HG03565 (cell line): ENCODE results near the gene PHOSPHO1.
A peak's percentile ranks its signal among the peaks of the same experiment; 100 is the strongest.
"Not testable (repeated sequence)": the region's sequence is repeated elsewhere in the genome, so short reads cannot be mapped to it uniquely, and the experiment has no call there.

Experiments
- ATAC-seq: cut with Tn5 transposase; IDR thresholded peaks from one replicate; pipeline ENCODE4 v1.9.1; 2021; ENCODE audit warnings: mild to moderate bottlenecking, moderate library complexity; ENCODE audit not compliant: unreplicated experiment

The PHOSPHO1 gene

DNA sequence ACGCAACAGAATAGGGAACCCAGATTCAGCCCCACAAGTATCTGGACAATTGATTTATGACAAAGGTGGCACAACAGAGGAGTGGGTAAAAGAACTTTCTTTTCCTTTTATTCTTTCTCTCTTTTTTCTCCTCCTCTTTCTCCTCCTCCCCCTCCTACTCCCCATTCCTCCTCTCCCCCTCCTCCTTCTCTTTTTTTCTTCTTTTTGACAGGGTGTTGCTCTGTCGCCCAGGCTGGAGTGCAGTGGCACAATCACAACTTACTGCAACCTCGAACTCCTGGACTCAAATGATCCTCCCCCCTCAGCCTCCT, 36.3 kb downstream of the PHOSPHO1 start:
- no peak for ATAC-seq

DNA sequence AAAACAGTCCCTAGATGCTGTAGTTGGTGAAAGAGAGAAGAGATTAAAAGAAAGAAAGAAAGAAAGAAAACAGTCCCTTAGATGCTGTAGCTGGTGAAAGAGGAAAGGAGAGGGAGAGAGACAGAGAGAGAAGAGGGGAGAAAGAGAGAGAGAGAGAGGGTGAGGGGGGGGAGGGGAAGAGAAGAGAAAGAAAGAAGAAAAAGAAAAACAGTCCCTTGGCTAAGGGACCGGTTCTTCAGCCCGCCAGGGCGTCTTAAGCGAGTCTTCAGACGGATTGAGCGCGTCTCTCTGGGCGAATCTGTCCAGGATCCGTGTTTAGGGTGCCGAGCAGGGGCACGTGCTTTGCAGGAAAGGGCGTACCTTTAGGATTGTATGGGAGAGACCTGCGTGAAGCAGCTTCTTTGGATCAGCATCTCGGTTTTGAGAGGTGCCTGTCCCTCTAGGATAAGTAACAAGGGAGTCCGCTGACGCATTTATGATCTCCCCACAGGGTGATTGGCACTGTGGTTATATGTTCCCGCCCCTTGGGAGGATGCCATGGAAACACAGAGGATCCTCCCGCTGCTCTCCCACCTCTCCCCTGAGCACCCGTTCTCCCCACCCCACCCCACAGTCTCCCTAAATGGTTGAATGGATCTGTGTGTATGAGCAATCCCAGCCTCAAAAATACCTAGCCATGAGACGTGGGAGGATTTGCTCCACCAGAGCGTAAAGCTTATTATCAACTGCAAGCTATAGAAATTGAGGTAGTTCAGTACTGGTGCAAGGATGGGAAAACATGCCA, 36.9 kb downstream of the PHOSPHO1 start:
- no peak for ATAC-seq

DNA sequence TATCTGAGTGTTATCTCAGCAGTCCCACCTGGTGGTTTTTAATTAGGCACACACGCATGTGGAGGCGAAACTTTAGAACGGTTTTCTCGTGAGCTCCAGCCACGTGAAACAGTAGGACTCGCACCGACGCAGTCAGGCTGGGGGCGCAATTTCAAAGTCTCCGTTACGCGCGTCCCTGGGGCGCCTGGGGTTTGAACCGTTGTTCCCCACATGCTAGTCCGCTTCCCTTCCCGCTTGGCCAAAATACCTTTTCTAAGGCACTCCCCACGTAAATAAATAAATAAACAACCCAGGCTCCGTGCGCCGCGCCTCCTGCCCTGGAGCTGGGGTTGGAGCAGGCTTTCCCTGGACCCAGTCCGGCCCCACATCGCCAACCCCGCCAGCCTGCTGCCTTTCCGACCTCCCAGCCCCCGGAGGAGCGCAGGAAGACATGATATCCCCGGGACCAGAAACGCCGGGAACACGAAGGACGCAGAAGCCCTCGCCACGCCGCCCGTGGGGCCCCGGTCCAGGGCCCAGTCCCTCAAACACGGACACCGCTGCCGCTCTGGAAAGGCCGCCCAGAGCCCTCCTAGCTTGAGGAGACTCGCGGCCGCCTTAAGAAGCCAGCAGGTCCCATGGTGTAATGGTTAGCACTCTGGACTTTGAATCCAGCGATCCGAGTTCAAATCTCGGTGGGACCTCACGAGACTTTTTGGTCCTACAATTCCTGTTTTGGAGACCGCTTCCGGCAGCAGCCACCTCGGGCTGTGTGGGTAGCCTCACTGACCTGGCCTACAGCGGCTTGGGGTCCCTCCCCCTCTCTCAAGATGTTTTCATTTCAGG, 38.5 kb downstream of the PHOSPHO1 start:
- peak; percentile 26 for ATAC-seq

DNA sequence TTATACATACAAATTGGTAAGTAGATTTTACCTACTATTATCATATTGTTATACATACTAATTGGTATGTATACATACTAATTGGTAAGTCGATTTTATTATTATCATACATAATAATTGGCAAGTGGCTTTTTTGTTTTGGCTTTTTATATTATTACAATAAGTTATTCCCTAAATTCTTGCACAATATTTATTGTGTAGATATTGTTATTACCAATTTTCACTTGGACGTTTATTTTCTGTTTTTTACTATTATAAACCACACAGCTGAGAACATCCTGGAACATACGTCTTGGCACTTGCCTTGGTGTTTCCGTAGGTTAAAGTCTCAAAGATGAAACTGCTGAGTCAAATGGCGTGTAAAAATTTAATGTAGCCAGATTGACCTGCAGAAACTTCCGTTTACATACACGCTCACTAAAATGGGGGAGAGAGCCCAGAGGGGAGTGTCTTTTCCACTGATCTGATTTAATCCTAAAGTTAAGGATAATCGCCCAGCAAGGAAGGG, 39.1 kb downstream of the PHOSPHO1 start:
- ATAC-seq, result peak; percentile 3

DNA sequence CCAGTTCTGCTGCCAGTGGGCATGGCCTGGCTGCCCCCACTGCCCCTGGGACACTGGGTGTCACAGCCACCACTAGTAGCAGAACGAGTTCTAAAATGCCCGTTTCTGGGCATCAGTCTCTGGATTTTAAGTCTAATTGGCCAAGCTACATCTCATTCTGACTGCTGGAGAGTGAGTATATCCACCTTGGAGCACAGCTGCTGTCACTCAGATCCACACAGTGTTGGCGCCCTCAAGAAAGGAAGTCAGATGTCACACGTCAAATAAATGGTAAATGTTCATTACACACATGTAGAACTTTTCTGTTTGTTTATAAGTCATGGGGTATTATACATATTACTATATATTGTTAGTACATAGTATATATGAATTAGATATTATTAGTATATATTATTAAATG, 39.7 kb downstream of the PHOSPHO1 start:
- ATAC-seq, result no peak

DNA sequence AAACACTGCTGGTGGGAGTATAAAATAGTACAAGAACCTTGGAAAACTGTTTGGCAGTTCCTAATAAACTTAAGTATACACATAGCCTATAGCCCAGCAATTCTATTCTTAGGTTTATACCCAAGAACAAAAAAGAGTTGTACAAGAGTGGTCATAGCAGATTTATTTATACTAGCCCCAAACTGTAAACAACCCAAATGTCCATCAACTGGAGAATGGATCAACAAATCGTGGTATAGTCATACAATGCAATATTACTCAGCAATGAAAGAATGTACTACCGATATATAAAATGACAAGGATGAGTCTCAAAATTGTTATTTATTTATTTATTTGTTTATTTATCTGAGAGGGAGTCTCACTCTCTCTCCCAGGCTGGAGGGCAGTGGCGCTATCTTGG, 43.3 kb downstream of the PHOSPHO1 start:
- ATAC-seq, result no peak

DNA sequence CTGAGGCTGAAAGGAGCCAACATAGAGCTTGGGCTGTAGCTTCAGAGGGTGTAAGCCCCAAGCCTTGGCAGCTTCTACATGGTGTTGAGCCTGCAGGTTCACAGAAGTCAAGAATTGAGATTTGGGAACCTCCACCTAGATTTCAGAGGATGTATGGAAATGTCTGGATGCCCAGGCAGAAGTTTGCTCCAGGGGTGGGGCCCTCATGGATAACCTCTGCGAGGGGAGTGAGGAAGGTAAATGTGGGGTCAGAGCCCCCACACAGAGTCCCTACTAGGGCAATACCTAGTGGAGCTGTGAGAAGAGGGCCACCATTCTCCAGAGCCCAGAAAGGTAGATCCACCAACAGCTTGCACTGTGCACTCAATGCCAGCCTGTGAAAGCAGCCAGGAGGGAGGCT, 45.2 kb downstream of the PHOSPHO1 start:
- not testable (repeated sequence) for ATAC-seq

DNA sequence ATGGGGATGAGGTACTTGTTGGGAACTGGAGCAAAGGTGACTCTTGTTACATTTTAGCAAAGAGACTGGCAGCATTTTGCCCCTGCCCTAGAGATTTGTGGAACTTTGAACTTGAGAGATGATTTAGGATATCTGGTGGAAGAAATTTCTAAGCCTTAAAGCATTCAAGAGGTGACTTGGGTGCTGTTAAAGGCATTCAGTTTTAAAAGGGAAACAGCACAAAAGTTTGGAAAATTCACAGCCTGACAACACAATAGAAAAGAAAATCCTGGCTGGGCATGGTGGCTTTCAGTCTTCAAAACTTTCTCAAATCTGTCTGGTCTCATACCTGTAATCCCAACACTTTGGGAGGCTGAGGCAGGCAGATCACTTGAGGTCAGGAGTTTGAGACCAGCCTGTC, 46.1 kb downstream of the PHOSPHO1 start:
- ATAC-seq, result not testable (repeated sequence)

DNA sequence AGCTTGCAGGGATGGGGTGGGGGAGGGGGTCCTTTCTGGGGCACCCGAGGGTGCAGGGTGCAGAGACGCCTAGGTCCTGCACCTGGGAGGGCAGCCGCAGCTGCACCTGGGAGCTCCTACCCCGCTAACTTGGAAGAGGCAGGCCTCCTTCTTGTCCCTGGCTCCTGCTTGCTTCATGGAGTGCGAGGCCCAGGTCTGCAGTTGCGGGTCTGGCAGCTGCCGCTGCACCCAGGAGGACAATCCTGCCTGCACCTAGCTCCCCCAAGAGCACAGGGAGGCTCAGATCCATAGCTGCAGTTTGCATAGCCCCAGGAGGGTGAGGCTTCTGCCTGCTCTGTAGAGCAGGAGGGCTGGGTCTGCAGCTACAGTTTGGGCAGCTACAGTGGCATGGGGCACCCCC, 46.8 kb downstream of the PHOSPHO1 start:
- ATAC-seq, result no peak

DNA sequence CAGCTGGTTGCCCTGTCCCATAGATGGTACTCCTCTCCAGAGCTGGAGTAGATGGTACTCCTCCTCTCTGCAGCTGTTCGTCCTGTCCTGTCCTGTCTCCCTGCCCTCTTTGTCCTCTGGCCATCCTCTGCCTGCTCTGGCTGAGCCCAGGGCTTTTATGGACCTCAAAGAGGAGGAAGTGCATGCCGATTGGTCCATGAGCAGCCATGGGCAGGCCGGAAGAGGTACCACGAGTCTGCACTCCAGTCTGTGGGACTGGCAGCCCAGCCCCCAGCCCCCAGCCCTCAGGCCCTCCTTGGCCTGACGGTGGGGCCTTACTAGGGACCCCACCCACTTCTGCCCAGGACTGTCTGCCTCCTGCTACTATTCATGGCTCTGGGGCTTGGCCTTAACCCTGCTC, 47.2 kb downstream of the PHOSPHO1 start:
- ATAC-seq, result no peak

DNA sequence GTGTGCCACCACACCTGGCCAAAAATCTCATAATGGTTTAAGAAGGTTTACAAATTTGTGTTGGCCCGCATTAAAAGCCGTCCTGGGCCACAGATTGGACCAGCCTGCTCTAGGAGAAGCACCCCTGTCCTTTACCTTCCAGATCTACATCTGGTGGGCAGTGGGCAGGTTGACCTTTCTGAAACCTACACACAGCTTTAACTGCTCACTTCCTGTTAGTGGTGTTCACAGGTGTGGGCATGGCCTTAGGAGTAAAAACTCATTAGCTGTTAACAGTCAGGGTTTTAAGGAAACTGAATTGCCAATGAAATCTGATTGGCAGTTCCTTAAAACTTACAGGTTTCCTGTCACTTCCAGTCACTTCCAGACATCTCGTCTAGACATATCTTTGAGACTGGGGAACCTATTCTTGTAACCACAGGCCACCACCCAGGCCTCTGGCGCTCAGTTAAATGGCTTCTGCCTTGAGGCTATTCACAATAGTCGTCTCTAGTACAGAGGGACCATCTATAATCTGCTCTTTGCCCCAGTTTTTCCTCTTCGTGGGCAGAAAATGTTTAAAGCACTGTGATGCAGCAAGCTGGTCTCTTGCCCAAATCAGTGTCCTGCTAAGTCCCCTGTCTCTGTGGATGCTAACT, 49.5 kb downstream of the PHOSPHO1 start:
- ATAC-seq, result no peak

DNA sequence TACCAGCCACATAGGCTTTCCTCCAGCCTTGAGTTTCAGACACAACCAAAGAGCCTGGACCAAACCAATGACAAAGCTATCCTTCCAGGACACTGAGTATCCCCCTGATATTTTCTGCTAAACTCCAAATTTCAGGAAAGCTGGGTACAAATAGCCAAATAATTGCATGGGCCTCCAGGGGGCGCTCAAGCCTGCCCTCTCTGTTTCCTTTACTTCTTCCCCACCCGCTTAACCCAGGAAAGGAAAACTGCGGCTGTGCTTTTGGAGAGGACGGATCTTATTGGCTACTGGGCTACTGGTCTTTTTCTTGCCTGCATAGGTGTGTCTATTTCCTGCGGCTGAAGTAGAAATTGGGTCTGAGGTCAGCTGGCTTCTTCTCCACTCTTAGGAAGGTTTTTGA, 50.3 kb downstream of the PHOSPHO1 start:
- no peak for ATAC-seq

DNA sequence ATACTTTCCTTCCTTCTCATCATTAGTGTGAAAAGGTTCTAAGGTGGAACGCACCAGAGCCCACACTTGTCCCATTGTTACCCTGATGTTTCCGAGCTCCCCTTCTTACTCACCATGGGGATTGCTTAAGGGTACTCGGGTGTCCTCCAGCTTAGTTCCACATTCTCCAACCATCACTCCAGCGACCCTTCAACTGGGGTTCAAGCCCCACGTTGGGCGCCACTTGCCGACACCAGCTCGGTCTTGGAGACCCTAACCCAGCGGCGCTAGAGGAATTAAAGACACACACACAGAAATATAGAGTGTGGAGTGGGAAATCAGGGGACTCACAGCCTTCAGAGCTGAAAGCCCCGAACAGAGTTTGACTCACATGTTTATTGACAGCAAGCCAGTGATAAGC, 54.6 kb downstream of the PHOSPHO1 start:
- not testable (repeated sequence) for ATAC-seq
